H1 (cell line): ENCODE measurements around the gene POLL.

Experiments used
- CTCF ChIP-seq, 3 experiments: IDR thresholded peaks; 1 replicate in 2 of 3; 2 replicates in 1 of 3; pipeline versions ENCODE4 v1.5.1 to v1.6.1; 2011; ENCODE audit warnings: low read length in 3 of 3, mild to moderate bottlenecking in 3 of 3, inconsistent platforms in 2 of 3, low read depth in 1 of 3, moderate library complexity in 1 of 3; ENCODE audit not compliant: insufficient read depth in 1 of 3; ENCODE audit errors: control extremely low read depth in 1 of 3
- EP300 ChIP-seq, 2 experiments: IDR thresholded peaks; 1 replicate in 1 of 2; 2 replicates in 1 of 2; pipeline ENCODE4 v1.6.1; 2011 to 2012; ENCODE audit warnings: low read depth in 2 of 2, low read length in 2 of 2, mild to moderate bottlenecking in 2 of 2, borderline replicate concordance in 1 of 2, inconsistent platforms in 1 of 2, moderate library complexity in 1 of 2
- HDAC6 ChIP-seq: IDR thresholded peaks from one replicate; pipeline ENCODE4 v1.7.1; 2012; ENCODE audit warnings: low read depth, mild to moderate bottlenecking, inconsistent platforms, low read length, moderate library complexity
- MAX ChIP-seq: IDR thresholded peaks from 2 replicates; pipeline ENCODE4 v1.6.1; 2012; ENCODE audit warnings: inconsistent platforms
- POLR2A ChIP-seq, 2 experiments: IDR thresholded peaks; 1 replicate in 1 of 2; 2 replicates in 1 of 2; pipeline ENCODE4 v1.6.1; 2011; ENCODE audit warnings: low read depth in 2 of 2, low read length in 2 of 2, mild to moderate bottlenecking in 2 of 2; ENCODE audit errors: control extremely low read depth in 1 of 2
- RBBP5 ChIP-seq: IDR thresholded peaks from 2 replicates; pipeline ENCODE4 v1.7.1; 2012; ENCODE audit warnings: low read depth, mild to moderate bottlenecking, inconsistent platforms, low read length, moderate library complexity, borderline replicate concordance

GRCh38 chr10:101567165-101568006 lies 20.7 kb downstream of the POLL start:
- TF ChIP-seq MAX (no peak), EP300 (IDR thresholded peaks at IDR 0.05; ENCODE audit: borderline replicate concordance in 1 of 2, low read depth in 2 of 2, low read length in 2 of 2) (no peak), POLR2A (IDR thresholded peaks at IDR 0.05; ENCODE audit: control extremely low read depth in 1 of 2, low read depth in 2 of 2, low read length in 2 of 2) (no peak), CTCF (IDR thresholded peaks at IDR 0.05; ENCODE audit: control extremely low read depth in 1 of 3, insufficient read depth in 1 of 3, low read depth in 1 of 3, low read length in 3 of 3) (no peak), HDAC6 (no peak), RBBP5 (no peak)
